GM23248 (cell line): ENCODE results near the gene PRAMEF33. TPM values are rescaled to one million over a fixed set of nuclear protein-coding genes. Genes with fewer than 3 reads are reported as not detected.
"Not testable (repeated sequence)": the region's sequence is repeated elsewhere in the genome, so short reads cannot be mapped to it uniquely, and the experiment has no call there.

ENCODE experiments used
- DNase-seq: peaks from one replicate; pipeline ENCODE4 v3.0.0-alpha.2; 2015
- H2AFZ ChIP-seq: fragments of 200-600 bp; sonication (generic); 2 replicates; pipeline ENCODE4 v1.6.1; 2016; ENCODE audit warnings: antibody characterized with exemption
- H3F3A ChIP-seq: fragments of 200-600 bp; sonication (generic); 2 replicates; pipeline ENCODE4 v1.6.1; 2016; ENCODE audit warnings: mild to moderate bottlenecking, antibody characterized with exemption, mixed run types; ENCODE audit not compliant: insufficient read depth
- H3K27ac ChIP-seq: fragments of 200-600 bp; sonication (generic); 2 replicates; pipeline ENCODE4 v1.5.1; 2016; ENCODE audit warnings: mild to moderate bottlenecking
- H3K27me3 ChIP-seq: fragments of 200-600 bp; sonication (generic); replicated peaks from 2 replicates; pipeline ENCODE4 v1.6.1; 2016; ENCODE audit warnings: mild to moderate bottlenecking; ENCODE audit not compliant: insufficient read depth
- H3K36me3 ChIP-seq: fragments of 200-600 bp; sonication (generic); 2 replicates; pipeline ENCODE4 v1.6.1; 2016; ENCODE audit warnings: low read depth, mild to moderate bottlenecking
- H3K4me1 ChIP-seq: fragments of 200-600 bp; sonication (generic); 2 replicates; pipeline ENCODE4 v1.6.1; 2016; ENCODE audit warnings: mild to moderate bottlenecking; ENCODE audit not compliant: insufficient read depth
- H3K4me2 ChIP-seq: fragments of 200-600 bp; sonication (generic); one replicate; pipeline ENCODE4 v1.6.1; 2016; ENCODE audit warnings: mild to moderate bottlenecking; ENCODE audit not compliant: unreplicated experiment
- H3K4me3 ChIP-seq: fragments of 200-600 bp; sonication (generic); 2 replicates; pipeline ENCODE4 v1.5.1; 2016; ENCODE audit warnings: mild to moderate bottlenecking
- H3K79me2 ChIP-seq: fragments of 200-600 bp; sonication (generic); 2 replicates; pipeline ENCODE4 v1.6.1; 2016; ENCODE audit warnings: mild to moderate bottlenecking; ENCODE audit not compliant: insufficient read depth
- H3K9ac ChIP-seq: fragments of 200-600 bp; sonication (generic); 2 replicates; pipeline ENCODE4 v1.6.1; 2016; ENCODE audit warnings: mild to moderate bottlenecking
- H3K9me2 ChIP-seq: fragments of 200-600 bp; sonication (generic); 2 replicates; pipeline ENCODE4 v1.6.1; 2016; ENCODE audit warnings: mixed run types, mild to moderate bottlenecking, moderate library complexity; ENCODE audit not compliant: insufficient read depth
- H3K9me3 ChIP-seq: fragments of 200-600 bp; sonication (generic); one replicate; pipeline ENCODE4 v1.6.1; 2017; ENCODE audit warnings: low read depth
- H4K20me1 ChIP-seq: fragments of 200-600 bp; sonication (generic); 2 replicates; pipeline ENCODE4 v1.6.0; 2016; ENCODE audit not compliant: insufficient read depth
- WGBS, 2 experiments: methylation state at CpG; one replicate each; pipeline ENCODE4 v1.1.6; 2015 to 2017; ENCODE audit warnings: low lambda C conversion rate in 2 of 2, low coverage in 1 of 2; ENCODE audit errors: missing lambda C conversion rate in 2 of 2; 5-methylcytosine and 5-hydroxymethylcytosine counted together
- in situ Hi-C: fragments of 300-500 bp; cut with MboI; formaldehyde crosslinking; loops from 2 replicates; pipeline ENCODE4 v1.15.0; 2020
- polyA plus RNA-seq: library from polyadenylated mRNA; unstranded; fragments of >200 nt; fragmentation: Nextera tagmentation; extraction: Ambion mirVana; gene quantifications from 2 replicates; pipeline ENCODE4 v1.2.1, GENCODE V29; 2016
- total RNA-seq: library from RNA; depleted of rRNA; stranded (reverse); fragments of >200 nt; shearing (Covaris generic); gene quantifications from 2 replicates; pipeline ENCODE4 v1.2.3, GENCODE V29; 2014

Gene PRAMEF33
- total and polyA plus RNA-seq, 2 experiments from 2014 or later: not detected

- H4K20me1 ChIP-seq, H3K79me2 ChIP-seq, H3K27ac ChIP-seq, H3K9ac ChIP-seq, H3K36me3 ChIP-seq, H3K27me3 ChIP-seq, DNase-seq, H3K9me3 ChIP-seq, H2AFZ ChIP-seq, in situ Hi-C loops, H3K4me1 ChIP-seq, H3K4me3 ChIP-seq, H3K9me2 ChIP-seq, H3F3A ChIP-seq, H3K4me2 ChIP-seq: not testable (repeated sequence)
- WGBS, 2 experiments: 38 to 55% methylated on average over 2 of the region's 5 CpGs
These were observed 6.0 kb upstream of the PRAMEF33 start for GRCh38 chr1:13297216-13297931.

DNA sequence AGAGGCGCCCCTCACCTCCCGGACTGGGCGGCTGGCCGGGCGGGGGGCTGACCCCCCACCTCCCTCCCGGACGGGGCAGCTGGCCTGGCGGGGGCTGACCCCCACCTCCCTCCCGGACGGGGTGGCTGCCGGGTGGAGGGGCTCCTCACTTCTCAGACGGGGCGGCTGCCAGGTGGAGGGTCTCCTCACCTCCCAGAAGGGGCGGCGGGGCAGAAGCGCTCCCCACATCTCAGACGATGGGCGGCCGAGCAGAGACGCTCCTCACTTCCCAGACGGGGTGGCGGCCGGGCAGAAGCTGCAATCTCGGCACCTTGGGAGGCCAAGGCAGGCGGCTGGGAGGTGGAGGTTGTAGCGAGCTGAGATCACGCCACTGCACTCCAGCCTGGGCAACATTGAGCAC, 4.6 kb upstream of the PRAMEF33 start:
- DNase-seq, H3K79me2 ChIP-seq, H3K36me3 ChIP-seq, H2AFZ ChIP-seq, H3K4me1 ChIP-seq, H3F3A ChIP-seq, H3K9me2 ChIP-seq, H3K4me2 ChIP-seq, H3K9me3 ChIP-seq, in situ Hi-C loops, H3K27me3 ChIP-seq, H3K9ac ChIP-seq, H3K4me3 ChIP-seq, H3K27ac ChIP-seq, H4K20me1 ChIP-seq: not testable (repeated sequence)
- 70% methylated on average over 8 of the region's 27 CpGs; no CpG with 5 or more reads in 1 of the 2 experiments for WGBS, 2 experiments

GRCh38 chr1:13302197-13302596, 1.1 kb upstream of the PRAMEF33 start:
- H4K20me1 ChIP-seq, H3K4me2 ChIP-seq, H3F3A ChIP-seq, H3K36me3 ChIP-seq, H3K4me1 ChIP-seq, DNase-seq, H3K27ac ChIP-seq, H3K9ac ChIP-seq, H3K27me3 ChIP-seq, H2AFZ ChIP-seq, H3K9me3 ChIP-seq, in situ Hi-C loops, H3K9me2 ChIP-seq, H3K4me3 ChIP-seq, H3K79me2 ChIP-seq: not testable (repeated sequence)

DNA sequence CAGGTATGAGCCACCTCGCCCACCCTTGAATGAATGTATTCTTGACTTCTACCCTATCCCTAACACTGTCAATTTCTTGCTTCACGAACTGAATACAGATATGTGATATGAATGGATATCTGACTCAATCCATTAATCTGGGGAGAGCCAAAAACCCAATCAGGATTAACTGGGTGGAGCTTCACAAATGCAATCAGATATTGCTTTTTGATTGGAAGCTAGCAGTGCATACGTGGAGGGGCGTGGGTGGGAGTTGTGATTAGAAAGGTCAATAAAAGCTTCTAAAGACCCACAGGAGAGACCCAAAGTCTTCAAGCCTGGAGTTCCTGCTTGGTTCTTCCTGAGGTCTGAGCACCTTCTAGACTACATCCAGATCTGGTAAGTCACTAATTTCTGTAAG, 11.9 kb downstream of the PRAMEF33 start, which contains the start of gene PRAMEF15:
Gene PRAMEF15, plus strand, starts transcription at position 301 of the 400 bp plus-strand sequence. CDS start 2,827 bp downstream, outside the sequence.
- DNase-seq, H3K4me1 ChIP-seq, H2AFZ ChIP-seq, H3K9me2 ChIP-seq, H3F3A ChIP-seq, H4K20me1 ChIP-seq, H3K4me2 ChIP-seq, H3K9me3 ChIP-seq, H3K27me3 ChIP-seq, H3K36me3 ChIP-seq, in situ Hi-C loops, H3K79me2 ChIP-seq, H3K9ac ChIP-seq, H3K27ac ChIP-seq, H3K4me3 ChIP-seq: not testable (repeated sequence)
- 7 to 22% methylated on average over 4 of the region's 4 CpGs for WGBS, 2 experiments

GRCh38 chr1:13342496-13342895, 39.2 kb downstream of the PRAMEF33 start:
- H3K9me2 ChIP-seq, H3K36me3 ChIP-seq, H3K4me1 ChIP-seq, in situ Hi-C loops, H2AFZ ChIP-seq, H3K27me3 ChIP-seq, H3K9me3 ChIP-seq, H3F3A ChIP-seq, H4K20me1 ChIP-seq, H3K9ac ChIP-seq, H3K4me3 ChIP-seq, H3K27ac ChIP-seq, H3K4me2 ChIP-seq, DNase-seq, H3K79me2 ChIP-seq: not testable (repeated sequence)
- WGBS, 2 experiments: 37 to 51% methylated on average over 5 to 8 of the region's 8 CpGs

DNA sequence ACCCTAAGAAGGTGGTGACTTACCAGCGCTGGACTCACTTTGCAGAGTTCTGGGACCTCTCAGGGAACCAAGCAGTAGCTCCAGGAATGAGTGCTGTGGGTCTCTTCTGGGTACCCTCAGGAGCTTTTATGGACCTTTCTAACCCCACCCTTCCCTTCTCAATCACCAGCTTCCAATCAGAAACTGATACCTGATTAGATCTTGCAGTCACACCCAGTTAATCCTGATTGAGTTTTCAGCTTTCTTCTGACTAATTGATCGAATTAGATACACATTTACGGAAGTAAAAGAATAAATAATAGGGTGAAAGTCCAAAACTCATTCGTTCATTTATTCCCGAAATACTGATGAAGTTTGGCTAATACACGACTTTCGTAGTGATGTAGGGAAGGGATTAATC, 43.7 kb downstream of the PRAMEF33 start, which contains the start of gene PRAMEF14:
Gene PRAMEF14, minus strand, starts transcription at position 101 of the 400 bp plus-strand sequence. CDS start 1,820 bp downstream, outside the sequence.
- H3K36me3 ChIP-seq, H3F3A ChIP-seq, DNase-seq, H3K9me3 ChIP-seq, H3K4me1 ChIP-seq, in situ Hi-C loops, H2AFZ ChIP-seq, H3K4me2 ChIP-seq, H3K79me2 ChIP-seq, H3K9me2 ChIP-seq, H3K4me3 ChIP-seq, H3K9ac ChIP-seq, H3K27ac ChIP-seq, H4K20me1 ChIP-seq, H3K27me3 ChIP-seq: not testable (repeated sequence)
- 26 to 30% methylated on average over 7 of the region's 7 CpGs for WGBS, 2 experiments

DNA sequence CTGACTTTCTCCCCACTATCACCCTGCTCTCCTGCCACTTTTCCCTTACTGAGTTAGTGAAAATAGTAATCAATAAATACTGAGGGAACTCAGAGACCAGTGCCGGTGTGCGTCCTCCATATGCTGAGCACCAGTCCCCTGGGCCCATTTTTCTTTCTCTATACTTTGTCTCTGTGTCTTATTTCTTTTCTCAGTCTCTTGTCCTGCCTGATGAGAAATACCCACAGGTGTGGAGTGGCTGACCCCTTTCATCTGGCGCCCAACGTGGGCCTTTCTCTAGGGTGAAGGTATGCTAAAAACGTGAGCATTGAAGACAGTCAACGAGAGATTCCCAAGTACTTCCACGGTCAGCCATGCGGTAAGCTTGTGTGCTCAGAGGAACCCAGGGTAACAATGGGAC, 50.1 kb downstream of the PRAMEF33 start:
- H3K9me2 ChIP-seq, H3K27ac ChIP-seq, H3K9me3 ChIP-seq, H3K79me2 ChIP-seq, H4K20me1 ChIP-seq, DNase-seq, H3F3A ChIP-seq, H2AFZ ChIP-seq, H3K4me2 ChIP-seq, H3K4me1 ChIP-seq, H3K27me3 ChIP-seq, H3K9ac ChIP-seq, H3K36me3 ChIP-seq, H3K4me3 ChIP-seq, in situ Hi-C loops: not testable (repeated sequence)
- 38 to 58% methylated on average over 6 to 8 of the region's 8 CpGs for whole genome bisulfite sequencing, 2 experiments

GRCh38 chr1:13354475-13354874, 51.1 kb downstream of the PRAMEF33 start:
- H3K4me2 ChIP-seq, H3K79me2 ChIP-seq, H3K36me3 ChIP-seq, H2AFZ ChIP-seq, DNase-seq, H3K27ac ChIP-seq, H3F3A ChIP-seq, H4K20me1 ChIP-seq, H3K4me3 ChIP-seq, H3K27me3 ChIP-seq, H3K9ac ChIP-seq, H3K9me3 ChIP-seq, in situ Hi-C loops, H3K9me2 ChIP-seq, H3K4me1 ChIP-seq: not testable (repeated sequence)
- no CpG with 5 or more reads among the region's 9 CpGs for whole genome bisulfite sequencing, 2 experiments
